Neural cell (in vitro differentiated cells): Measurements from ENCODE around the gene TKFC.

Experiments used
- CTCF ChIP-seq: fragments of 450-650 bp; IDR thresholded peaks from 2 replicates; pipeline ENCODE4 v1.5.1; 2014; ENCODE audit warnings: antibody characterized with exemption, mild to moderate bottlenecking, moderate library complexity; ENCODE audit not compliant: poor library complexity, severe bottlenecking
- RAD21 ChIP-seq: fragments of 450-650 bp; conservative IDR thresholded peaks from 2 replicates; pipeline ENCODE4 v1.6.1; 2014; ENCODE audit warnings: antibody characterized with exemption, mild to moderate bottlenecking, moderate library complexity
- REST ChIP-seq: IDR thresholded peaks from 2 replicates; pipeline ENCODE4 v1.6.1; 2012; ENCODE audit warnings: borderline replicate concordance
- SMC3 ChIP-seq: fragments of 450-650 bp; conservative IDR thresholded peaks from 2 replicates; pipeline ENCODE4 v1.6.1; 2014; ENCODE audit warnings: antibody characterized with exemption, mild to moderate bottlenecking, moderate library complexity; ENCODE audit not compliant: poor library complexity

DNA sequence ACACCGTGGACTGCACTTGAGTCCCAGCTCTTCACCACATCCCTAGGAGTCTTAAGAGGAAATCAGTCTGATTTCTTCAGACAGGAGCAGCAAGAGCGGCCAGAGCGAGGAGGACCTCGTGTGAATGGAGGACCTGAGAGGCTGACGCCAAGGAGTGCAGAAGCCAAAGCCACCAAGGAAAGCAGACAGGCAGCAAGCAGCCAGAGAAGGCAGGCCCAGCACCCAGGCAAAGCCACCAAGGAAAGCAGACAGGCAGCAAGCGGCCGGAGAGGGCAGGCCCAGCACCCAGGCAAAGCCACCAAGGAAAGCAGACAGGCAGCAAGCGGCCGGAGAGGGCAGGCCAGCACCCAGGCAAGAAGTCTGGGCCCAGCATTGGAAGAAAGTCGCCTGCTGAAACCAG lies 16.9 kb downstream of the TKFC start:
- TF ChIP-seq CTCF: no peak
- no peak for TF ChIP-seq RAD21
- no peak for TF ChIP-seq SMC3
- TF ChIP-seq REST: no peak
